A673 (cell line): ENCODE results near the gene ORAI2.

Experiments
- EZH2 ChIP-seq: fragments of 200-600 bp; sonication (generic); IDR thresholded peaks from 2 replicates; pipeline ENCODE4 v1.6.1; 2017; ENCODE audit warnings: borderline replicate concordance, low read depth, mild to moderate bottlenecking, mixed read lengths, antibody characterized with exemption, low read length; ENCODE audit not compliant: poor library complexity, severe bottlenecking
- TF ChIP-seq, protein P1 (sequence below): fragments of 300-800, 200-600 bp; sonication (generic); conservative IDR thresholded peaks from 2 replicates; pipeline ENCODE4 v1.5.1; 2017; ENCODE audit warnings: low read depth, mild to moderate bottlenecking, antibody characterized with exemption, low read length, moderate library complexity, mixed read lengths

DNA sequence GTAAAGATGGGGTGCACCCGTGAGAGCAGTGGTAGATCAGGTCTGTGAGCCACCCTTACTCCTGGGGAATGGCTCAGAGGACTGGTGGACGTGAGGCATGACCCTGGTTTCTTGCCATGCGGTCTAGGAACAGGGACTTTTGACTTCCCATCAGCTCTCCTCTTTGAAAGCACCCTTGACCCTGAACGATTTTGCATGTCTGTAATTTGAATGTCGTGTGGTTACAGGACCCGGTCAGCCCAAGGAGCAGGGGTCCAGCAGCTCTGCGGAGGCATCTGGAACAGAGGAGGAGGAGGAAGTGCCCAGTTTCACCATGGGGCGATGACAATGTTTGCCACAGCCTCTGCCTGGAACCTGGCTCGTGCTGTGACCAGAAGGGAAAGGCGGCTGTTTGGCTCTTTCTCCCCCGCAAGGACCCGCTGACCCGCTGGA lies 8.6 kb upstream of the ORAI2 start:
- TF ChIP-seq, protein P1, sequence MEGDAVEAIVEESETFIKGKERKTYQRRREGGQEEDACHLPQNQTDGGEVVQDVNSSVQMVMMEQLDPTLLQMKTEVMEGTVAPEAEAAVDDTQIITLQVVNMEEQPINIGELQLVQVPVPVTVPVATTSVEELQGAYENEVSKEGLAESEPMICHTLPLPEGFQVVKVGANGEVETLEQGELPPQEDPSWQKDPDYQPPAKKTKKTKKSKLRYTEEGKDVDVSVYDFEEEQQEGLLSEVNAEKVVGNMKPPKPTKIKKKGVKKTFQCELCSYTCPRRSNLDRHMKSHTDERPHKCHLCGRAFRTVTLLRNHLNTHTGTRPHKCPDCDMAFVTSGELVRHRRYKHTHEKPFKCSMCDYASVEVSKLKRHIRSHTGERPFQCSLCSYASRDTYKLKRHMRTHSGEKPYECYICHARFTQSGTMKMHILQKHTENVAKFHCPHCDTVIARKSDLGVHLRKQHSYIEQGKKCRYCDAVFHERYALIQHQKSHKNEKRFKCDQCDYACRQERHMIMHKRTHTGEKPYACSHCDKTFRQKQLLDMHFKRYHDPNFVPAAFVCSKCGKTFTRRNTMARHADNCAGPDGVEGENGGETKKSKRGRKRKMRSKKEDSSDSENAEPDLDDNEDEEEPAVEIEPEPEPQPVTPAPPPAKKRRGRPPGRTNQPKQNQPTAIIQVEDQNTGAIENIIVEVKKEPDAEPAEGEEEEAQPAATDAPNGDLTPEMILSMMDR = no peak
- no peak for TF ChIP-seq EZH2
